Measurements from ENCODE around the gene BICC1.
A peak's percentile ranks its signal among the peaks of the same experiment; 100 is the strongest.

Gene BICC1

GRCh38 chr10:58746474-58747185, 234.0 kb downstream of the BICC1 start:
- no peak for DNase-seq (ENCODE audit: low read depth in 2 of 2)

- DNase-seq (ENCODE audit: low read depth in 2 of 2), result no peak
Observed at GRCh38 chr10:58747687-58748086, 235.0 kb downstream of the BICC1 start.

- no peak for DNase-seq (ENCODE audit: low read depth in 2 of 2)
Observed at GRCh38 chr10:58752665-58753064, 240.0 kb downstream of the BICC1 start.

GRCh38 chr10:58753425-58753824, 240.8 kb downstream of the BICC1 start:
- DNase-seq (ENCODE audit: low read depth in 2 of 2), result no peak

DNA sequence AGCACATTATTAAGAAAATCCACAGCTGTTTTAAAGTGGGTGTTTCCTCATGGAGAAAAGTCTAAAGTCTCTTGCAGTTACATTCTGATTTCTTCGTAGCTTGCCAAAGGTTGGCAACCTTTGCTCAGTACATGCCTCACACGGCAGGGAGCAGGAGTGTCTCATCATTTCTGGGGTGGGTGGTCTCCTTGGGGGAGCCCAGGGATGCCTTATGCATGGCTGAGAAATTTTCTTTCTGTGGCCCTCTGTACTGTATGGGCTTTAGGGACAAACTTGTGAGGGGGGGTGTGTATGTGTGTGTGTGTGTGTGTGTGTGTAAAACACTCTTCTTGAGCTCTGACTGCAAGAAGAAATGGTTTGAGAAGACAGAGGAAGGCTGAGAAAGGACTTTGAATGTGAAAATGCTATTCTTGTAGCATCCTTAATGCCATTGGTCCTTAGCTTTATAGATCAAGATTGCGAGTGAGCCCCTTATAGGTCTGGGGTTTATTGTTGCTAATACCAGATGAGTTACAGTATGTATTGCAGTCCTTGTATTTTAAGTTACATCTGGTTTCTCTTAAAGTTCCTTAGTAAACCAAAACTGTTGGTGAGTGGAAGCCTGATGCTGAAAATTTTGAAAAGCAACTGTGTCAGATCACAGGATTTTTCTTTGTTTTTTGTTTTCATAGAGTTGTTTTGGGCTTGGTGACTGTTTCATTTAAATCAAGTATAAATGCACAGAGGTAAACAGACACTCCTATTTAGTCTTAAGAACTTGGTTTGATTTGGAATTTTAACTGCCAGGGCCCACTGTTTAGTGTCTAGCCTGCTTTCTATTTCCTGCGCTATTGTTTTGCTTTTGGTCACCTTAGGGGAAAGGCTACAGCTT, 242.0 kb downstream of the BICC1 start:
- DNase-seq (ENCODE audit: low read depth in 2 of 2), result peak; percentile 59 to 61

GRCh38 chr10:58755340-58755610, 242.6 kb downstream of the BICC1 start:
- no peak for DNase-seq (ENCODE audit: low read depth in 2 of 2)

DNA sequence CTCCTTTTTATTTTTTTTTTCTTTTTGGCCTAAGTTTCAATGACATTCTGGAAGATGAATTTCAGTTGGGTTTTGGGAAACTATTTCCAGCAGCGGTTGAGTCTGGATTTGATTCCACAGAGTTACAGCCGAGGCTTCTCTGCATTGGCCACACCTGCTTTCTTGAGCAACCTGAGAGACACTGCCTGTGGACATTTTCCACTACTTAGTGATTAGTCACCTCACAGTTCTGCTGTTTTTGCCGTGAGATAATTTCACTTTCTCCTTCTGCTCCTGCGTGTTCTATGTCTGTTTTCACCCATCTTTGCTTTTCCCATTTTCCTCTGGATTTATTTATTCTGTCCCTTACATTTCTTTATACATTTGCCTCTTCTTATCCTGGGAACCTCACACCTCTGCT, 243.0 kb downstream of the BICC1 start:
- no peak for DNase-seq (ENCODE audit: low read depth in 2 of 2)

GRCh38 chr10:58756130-58756719, 243.6 kb downstream of the BICC1 start:
- peak in 1 of 2 experiments; percentile 67 for DNase-seq (ENCODE audit: low read depth in 2 of 2)

DNA sequence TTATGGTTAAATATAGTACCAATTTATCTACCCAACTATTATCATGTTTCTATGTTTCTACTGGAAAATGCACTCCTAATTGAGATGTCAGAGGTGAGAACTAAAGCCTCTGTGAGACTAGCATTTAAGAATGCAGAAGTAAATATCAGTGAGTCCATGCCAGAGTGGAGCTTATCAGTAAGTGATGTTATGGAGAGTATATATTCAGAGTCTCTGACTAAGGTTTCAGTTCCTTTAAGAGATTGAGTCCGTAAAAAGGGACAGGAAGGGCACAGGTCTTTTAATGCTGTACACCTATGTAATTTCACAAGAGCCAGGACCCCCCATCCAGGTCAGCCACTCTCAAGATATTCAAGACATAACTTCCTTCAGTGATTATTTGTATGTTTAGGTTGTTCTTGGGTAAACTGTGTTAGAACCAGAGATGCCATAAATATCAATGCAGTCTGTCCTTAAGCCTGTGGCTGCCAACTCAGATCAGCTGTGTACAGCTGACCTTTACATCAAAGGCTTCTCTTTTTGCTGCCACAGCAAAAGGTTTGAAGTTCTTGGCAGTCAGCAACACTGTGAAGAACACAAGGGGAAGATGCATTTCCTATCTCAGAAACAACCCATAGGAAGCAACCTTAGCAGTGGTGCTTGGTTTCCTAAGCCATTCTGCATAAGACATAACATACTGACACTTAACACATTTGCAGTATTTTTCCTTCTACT, 244.8 kb downstream of the BICC1 start:
- no peak for DNase-seq (ENCODE audit: low read depth in 2 of 2)

DNA sequence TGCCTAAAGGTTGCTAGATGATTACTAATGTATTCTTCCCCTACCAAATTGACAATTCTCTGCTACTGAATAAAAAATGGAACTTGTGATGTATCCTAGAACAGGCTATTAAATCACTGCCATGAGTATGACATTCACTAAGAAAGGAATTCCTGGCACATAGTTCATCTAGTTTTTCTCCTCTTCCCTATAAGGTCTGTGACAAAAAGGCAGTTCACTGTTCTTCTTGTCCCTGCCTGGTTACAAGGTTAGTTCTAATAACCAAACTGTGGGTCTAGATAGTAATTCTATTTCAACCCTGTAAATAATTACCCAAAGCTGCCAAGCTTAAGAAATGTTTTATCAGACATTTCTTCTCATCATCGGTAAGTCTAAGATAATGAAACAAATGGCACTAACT, 245.6 kb downstream of the BICC1 start:
- no peak for DNase-seq (ENCODE audit: low read depth in 2 of 2)

DNA sequence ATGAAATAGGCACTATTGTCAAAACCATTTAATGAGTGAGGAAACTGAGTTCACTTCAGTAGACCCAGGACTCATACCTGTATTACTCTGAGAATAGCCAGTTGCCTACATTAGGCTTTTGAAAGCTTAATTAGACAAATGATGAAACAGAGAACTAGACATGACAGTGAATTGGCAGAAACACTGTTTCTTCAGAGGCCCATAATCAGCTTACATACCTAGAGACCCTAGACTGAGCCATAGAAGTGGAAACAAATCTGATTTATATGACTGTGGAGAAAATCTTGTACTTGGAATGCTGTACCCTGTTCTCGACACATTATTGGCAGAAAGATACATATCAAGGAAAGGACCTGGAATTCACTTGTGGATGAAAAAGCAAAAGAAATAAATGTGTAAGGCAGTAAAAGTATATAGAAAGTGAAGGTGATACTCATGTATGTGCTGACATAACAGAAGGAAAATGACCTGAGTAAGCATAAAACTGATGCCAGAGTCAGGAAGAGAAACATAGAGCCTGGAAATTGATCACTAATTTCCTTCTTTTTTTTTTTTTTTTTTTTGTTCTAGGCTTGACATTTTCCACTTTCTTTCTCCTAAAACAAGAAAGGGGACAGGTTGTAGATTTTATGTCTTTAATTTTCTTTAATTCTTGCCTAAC, 251.5 kb downstream of the BICC1 start:
- no peak for DNase-seq (ENCODE audit: low read depth in 2 of 2)

GRCh38 chr10:58765910-58766309, 253.2 kb downstream of the BICC1 start:
- no peak for DNase-seq (ENCODE audit: low read depth in 2 of 2)

GRCh38 chr10:58767652-58768051, 255.0 kb downstream of the BICC1 start:
- DNase-seq (ENCODE audit: low read depth in 2 of 2), result no peak

- DNase-seq (ENCODE audit: low read depth in 2 of 2), result no peak
Observed at GRCh38 chr10:58771863-58772262, 259.2 kb downstream of the BICC1 start.

DNA sequence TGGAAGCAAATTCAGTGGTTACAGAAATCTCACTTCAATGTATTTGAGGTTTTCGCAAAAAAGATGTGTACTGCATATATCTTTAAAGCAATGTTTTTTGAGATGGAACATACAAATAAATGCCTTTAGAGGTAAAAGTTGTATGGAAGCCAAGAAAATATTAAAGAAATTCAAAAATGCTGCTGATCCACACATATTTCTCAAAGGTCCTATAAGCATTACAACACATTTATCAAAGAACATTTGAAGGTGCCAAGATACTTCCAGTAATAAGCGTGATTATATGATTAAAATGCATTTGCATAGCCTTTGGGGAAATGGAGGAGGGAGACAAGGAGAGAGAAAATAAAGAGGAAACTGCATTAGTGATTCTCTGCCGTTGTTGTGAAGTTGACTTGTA, 260.1 kb downstream of the BICC1 start:
- no peak for DNase-seq (ENCODE audit: low read depth in 2 of 2)

- DNase-seq (ENCODE audit: low read depth in 2 of 2), result no peak
Observed at GRCh38 chr10:58773341-58773740, 260.7 kb downstream of the BICC1 start.

GRCh38 chr10:58773944-58774343, 261.3 kb downstream of the BICC1 start:
- no peak for DNase-seq (ENCODE audit: low read depth in 2 of 2)

DNA sequence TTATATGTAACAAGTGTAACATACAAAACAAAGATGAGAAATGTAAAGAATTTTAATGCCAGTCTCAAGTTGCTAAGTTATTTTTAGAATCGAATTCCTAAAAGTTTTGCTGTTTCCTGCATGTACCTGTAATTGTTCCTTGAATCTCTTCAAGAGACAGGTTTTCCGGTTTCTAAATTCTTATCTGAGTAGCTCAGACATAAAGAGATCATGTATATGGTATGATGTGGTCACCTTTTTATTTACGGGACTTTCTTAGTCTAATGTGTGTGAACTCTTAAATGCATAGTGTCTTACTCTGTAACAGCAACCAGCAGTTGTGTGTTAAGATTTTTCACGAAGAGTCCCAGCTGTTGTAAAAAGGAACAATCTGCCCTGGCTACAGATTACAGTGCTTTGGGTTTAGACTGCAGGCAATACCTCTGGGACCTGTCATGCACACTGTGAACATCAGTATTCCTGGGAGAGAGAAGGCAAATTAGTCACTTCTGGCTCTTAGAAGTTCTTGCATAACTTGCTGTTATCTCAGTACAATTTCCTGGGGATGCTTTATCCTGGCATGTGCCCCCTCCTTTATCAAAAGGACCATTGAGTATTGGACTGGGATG, 263.4 kb downstream of the BICC1 start:
- no peak for DNase-seq (ENCODE audit: low read depth in 2 of 2)

DNA sequence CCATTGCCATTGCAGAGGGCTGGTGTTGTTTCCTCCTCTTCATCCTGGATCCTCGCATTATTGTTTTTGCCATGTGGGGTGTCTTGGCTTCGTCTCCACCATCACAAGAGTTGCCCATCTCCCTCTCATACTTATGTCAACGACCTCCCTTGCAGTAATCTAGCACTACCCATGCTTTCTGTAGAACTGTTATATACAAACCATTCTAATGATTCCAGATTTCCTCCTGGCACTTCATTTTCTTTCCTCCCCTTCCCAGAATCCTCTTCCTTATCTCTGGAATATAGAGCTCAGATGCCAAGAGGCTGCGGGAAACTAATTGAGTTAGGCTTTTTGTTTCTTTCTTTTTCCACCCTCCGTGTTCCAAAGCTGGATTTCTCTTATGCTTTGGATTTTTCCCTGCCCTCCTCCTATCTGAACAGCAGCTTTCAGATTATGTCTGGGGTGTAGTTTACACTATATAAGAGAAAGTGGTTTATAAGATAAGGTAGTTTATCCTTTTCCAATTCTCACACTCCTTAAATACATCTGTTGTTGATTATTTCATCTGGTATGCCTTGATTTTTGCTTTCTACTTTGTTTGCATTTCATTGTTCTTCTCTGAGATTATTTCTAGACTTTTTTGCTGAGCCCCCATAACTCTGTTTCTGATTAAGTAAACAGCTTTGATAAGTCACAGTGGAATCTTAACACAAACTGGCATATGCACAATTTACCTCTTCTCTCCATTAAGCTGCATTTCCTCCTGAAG, 264.1 kb downstream of the BICC1 start:
- no peak for DNase-seq (ENCODE audit: low read depth in 2 of 2)

GRCh38 chr10:58778966-58779365, 266.3 kb downstream of the BICC1 start:
- DNase-seq (ENCODE audit: low read depth in 2 of 2), result no peak

DNA sequence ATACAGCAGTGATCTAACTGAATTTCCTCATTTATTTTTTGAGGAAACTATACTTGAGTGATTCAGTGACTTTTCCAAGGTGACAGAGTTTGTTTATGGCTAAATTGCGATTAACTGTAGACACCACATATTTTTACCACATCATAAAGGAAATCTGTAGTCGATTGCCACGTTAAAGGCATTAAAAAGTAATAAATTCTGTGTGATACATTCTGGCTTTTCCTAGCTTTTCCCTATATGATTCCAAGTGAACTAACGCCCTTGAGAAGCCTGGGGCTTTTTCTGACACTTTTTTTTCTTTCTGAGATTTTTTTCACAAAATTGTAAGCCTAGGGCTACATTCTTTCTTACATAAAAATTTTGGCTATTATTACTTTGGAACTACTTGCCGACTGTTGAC, 266.9 kb downstream of the BICC1 start:
- no peak for DNase-seq (ENCODE audit: low read depth in 2 of 2)

Measured in fibroblast of skin of left quadriceps (primary cell).